Measurements from ENCODE around the gene MYO5B. TPM values are rescaled to one million over a fixed set of nuclear protein-coding genes. Genes with fewer than 3 reads are reported as not detected.

The MYO5B gene
- total RNA-seq, 1 donor from 2014 or later = 46.2 TPM

- DNase-seq (ENCODE audit: low spot score) = no peak
Measured at GRCh38 chr18:49967636-49968313, 227.2 kb downstream of the MYO5B start.

- no peak for DNase-seq (ENCODE audit: low spot score)
Measured at GRCh38 chr18:49967171-49967570, 227.8 kb downstream of the MYO5B start.

- DNase-seq (ENCODE audit: low spot score) = no peak
Measured at GRCh38 chr18:49966090-49966489, 228.9 kb downstream of the MYO5B start.

DNA sequence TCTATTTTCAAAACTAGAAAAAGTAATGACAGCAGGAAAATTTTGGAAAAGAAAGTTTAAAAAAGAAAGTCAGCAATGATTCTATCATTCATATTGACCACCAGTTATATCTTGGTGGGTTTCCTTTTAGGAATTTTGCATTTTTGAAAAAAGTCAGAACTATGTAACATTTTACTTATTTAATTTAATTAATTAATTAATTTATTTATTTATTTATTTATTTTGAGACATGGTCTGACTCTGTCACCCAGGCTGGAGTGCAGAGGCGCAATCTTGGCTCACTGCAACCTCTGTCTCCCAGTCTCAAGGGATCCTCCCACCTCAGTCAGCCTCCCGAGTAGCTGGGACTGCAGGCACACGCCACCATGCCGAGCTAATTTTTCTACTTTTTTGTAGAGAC lies 231.7 kb downstream of the MYO5B start:
- no peak for DNase-seq (ENCODE audit: low spot score)

DNA sequence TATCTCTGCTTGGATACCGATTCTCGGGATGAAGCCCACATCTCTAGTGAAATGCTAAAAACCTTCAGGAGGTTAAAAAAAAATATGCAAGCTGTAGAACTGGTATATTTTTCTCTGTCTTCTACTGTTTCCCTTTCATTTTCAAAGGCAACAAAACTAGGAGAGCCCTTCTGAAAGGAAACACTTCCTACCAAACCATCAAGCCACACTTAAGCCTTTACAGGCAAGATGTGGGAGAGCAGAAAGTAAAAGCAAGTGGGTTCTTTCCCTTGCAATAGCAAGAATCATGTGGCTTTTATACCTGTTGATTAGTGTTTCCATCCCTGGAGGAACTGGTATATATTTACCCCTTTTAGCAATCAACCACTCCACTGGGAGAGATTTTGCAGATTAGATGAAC lies 233.7 kb downstream of the MYO5B start:
- DNase-seq (ENCODE audit: low spot score) = no peak

DNA sequence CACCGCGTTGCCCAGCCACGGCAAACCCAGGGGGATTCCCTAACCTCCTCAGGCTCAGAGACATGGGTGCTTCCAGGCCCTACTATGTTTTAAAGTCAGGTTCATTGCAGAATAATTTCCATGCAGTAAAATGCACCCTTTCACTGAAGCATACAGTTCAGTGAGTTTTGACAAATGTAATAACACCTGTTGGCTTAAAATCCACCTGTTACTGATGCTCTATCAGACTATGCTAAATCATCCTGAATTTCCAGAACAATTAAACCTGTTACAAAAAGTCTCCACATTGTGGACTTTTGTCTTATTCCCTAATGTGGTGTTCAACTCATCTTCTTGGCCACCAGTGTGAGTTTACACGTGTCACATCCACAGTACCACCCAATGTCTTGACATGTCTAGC lies 234.6 kb downstream of the MYO5B start:
- no peak for DNase-seq (ENCODE audit: low spot score)

GRCh38 chr18:49959176-49959575 lies 235.8 kb downstream of the MYO5B start:
- DNase-seq (ENCODE audit: low spot score) = no peak

DNA sequence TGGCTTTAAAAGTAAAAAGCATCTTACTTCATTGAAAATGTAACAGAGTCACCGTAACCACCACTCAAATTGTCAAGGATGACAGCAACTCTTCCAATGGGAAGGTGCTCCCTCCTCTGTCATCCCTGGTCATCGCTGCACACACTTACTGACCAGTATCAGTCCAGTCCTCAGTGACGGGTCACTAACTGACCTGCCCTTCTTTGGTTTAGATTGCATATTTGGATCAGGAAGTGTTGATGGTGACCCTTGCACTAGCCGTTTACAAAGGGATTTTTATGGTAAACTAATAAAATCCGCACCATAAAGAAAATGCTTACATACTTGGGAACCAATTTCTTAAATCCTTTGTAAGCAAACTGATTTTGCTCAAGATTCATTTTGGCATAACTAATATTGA lies 239.7 kb downstream of the MYO5B start:
- DNase-seq (ENCODE audit: low spot score) = no peak

DNA sequence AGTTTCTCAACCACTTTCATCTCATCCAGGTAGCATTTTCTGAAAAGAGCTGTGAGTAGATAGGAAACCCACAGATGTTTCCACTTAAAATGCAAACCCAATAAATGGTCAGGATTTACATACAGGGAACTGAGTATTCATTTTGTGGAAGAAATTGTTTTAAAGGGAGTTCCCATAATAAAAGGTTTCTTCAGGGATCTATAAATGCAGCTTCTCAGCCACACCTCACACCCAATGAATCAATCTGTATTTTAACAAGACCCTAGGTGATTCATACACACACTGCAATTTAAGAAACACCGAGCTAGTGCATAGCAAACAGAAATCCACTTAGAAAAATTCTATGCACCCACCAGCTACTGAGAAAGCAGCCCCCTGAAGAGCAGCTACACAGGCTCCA lies 241.6 kb downstream of the MYO5B start:
- DNase-seq (ENCODE audit: low spot score) = no peak

GRCh38 chr18:49949951-49950395 lies 245.0 kb downstream of the MYO5B start:
- no peak for DNase-seq (ENCODE audit: low spot score)

GRCh38 chr18:49948975-49949374 lies 246.0 kb downstream of the MYO5B start:
- DNase-seq (ENCODE audit: low spot score) = no peak

DNA sequence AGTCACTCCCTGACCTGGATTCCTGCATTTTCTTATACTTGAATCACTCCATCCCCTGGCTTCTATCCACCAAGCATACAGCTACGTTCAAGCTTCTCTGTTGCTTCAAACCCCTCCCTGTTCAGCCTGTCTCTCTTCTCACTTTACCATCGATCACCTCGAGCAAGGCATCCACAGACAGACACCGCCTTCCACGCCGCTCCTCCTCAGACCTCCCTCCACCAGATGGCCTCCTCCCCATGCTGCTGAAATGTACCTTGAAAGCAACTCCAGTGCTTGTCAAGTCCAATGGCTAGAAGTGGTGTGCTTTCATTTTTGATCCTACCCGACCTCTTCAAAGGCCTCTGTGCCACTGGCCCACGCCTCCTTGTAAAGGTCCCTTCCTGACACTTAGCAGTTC lies 250.3 kb downstream of the MYO5B start:
- no peak for DNase-seq (ENCODE audit: low spot score)

DNA sequence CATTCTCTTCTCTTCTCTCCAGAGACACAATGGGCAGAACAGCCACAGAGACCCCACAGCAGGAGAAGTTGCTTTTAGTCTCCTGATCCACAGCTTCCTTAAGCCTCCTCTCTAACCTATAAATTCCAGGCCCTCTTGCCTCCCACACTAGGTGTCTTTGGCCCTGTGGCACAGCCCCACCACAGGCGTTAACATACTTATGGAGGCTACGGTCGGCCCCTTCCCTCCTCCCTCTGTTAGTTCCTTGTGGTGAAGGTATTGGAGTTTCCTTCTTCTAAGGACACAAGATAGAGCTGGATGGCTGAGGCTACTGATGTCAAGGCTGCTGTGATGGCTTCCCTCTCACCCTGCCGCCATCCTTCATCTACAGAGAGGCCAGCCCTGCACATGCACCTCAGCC lies 258.1 kb downstream of the MYO5B start:
- no peak for DNase-seq (ENCODE audit: low spot score)

GRCh38 chr18:49935215-49935614 lies 259.7 kb downstream of the MYO5B start:
- no peak for DNase-seq (ENCODE audit: low spot score)

DNA sequence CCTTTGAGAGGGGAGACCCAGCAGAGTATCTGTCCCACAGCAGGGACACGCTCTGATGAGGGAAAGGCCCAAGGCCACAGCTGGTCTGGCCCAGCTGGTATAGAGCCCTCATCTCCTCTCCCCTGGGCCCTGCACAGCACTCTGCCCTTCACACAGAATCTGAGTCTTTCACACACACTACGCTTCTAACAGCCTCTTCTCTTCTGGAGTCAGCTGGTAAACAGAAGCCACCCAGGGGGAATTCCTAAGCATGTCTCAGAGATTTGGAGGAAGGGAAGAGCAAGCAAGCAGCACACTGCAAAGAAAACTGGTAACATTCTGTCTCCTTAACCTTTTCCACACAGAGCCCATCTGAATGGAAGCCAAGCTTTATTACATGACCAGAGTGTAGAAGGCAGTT lies 260.5 kb downstream of the MYO5B start:
- DNase-seq (ENCODE audit: low spot score) = no peak

DNA sequence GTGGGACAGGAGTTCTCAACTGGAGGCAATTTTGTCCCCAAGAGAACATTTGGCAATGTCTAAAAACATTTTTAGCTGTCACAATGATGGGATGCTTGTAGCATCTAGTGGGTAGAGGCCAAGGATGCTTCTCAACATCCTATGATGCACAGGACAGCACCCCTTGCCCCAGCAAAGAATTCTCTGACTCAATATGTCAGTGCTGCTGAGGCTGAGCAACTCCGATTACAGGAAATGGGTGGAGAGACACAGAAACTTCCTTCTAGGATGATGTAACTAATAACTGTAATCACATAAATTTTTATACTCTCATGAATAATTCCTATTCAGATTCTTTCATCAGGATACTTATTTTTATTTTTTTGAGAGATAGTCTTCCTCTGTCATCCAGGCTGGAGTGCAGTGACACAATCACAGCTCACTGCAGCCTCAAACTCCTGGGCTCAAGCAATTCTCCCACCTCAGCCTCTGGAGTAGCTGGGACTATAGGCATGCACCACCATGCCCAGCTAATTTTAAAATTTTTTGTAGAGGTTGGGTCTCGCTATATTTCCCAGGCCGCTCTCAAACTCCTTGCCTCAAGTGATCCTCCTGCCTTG lies 261.3 kb downstream of the MYO5B start:
- no peak for DNase-seq (ENCODE audit: low spot score)

DNA sequence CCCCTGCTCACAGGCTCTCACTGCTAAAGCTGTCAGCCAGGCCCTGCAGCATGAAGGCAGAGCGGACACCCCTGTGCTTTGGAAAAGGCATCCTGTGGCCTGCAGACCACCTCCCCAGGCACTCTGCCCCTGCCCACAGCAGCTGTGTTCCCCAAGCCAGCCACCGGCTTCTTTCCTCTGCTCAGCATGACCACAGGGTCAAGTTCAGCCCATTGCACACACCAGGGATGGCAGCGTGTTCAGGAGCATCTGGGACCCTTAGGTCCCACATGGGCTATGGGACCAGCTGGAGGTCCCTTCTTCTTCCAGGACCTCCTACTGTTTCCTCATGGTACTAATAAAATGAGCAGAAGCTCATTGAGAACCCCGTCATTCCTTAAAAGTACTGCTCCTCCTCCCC lies 263.2 kb downstream of the MYO5B start:
- no peak for DNase-seq (ENCODE audit: low spot score)

- DNase-seq (ENCODE audit: low spot score) = no peak
Measured at GRCh38 chr18:49931179-49931578, 263.8 kb downstream of the MYO5B start.

GRCh38 chr18:49926106-49926745 lies 268.7 kb downstream of the MYO5B start:
- no peak for DNase-seq (ENCODE audit: low spot score)

- no peak for DNase-seq (ENCODE audit: low spot score)
Measured at GRCh38 chr18:49924293-49924983, 270.5 kb downstream of the MYO5B start.

- no peak for DNase-seq (ENCODE audit: low spot score)
Measured at GRCh38 chr18:49922228-49922627, 272.7 kb downstream of the MYO5B start.

GRCh38 chr18:49921318-49921985 lies 273.5 kb downstream of the MYO5B start:
- no peak for DNase-seq (ENCODE audit: low spot score)

All from ureter (tissue), 1 donor.